K562 (cell line): ENCODE measurements around the gene KPNB1. TPM values are rescaled to one million over a fixed set of nuclear protein-coding genes. Genes with fewer than 3 reads are reported as not detected.

Source experiments
- ATF6 ChIP-seq: sonication (generic); formaldehyde crosslinking; IDR thresholded peaks from 2 replicates; pipeline ENCODE4 v1.4.0; 2020; ENCODE audit warnings: mild to moderate bottlenecking, missing genetic modification reagents
- BRF1 ChIP-seq: IDR thresholded peaks from 3 replicates; pipeline ENCODE4 v1.6.1; 2011; ENCODE audit warnings: borderline replicate concordance, mild to moderate bottlenecking; ENCODE audit not compliant: insufficient read length; ENCODE audit errors: extremely low read depth
- CEBPB ChIP-seq: fragments of 450-650 bp; IDR thresholded peaks from 2 replicates; pipeline ENCODE4 v1.6.1; 2016; ENCODE audit warnings: missing genetic modification characterization, missing compliant biosample characterization
- CREB1 ChIP-seq, 2 experiments: sonication (generic) in 1 of 2; formaldehyde crosslinking in 1 of 2; IDR thresholded peaks; 2 replicates each; pipeline versions ENCODE4 v1.6.1 to v1.8.0; 2012 to 2022; ENCODE audit warnings: inconsistent platforms in 1 of 2, mild to moderate bottlenecking in 1 of 2, missing genetic modification reagents in 1 of 2, moderate library complexity in 1 of 2
- FOSL1 ChIP-seq: fragments of 200-800 bp; sonication (Bioruptor generic); conservative IDR thresholded peaks from 2 replicates; pipeline ENCODE4 v1.6.1; 2016; ENCODE audit warnings: missing genetic modification characterization, missing compliant biosample characterization
- GATAD2B ChIP-seq: fragments of 450-650 bp; IDR thresholded peaks from 2 replicates; pipeline ENCODE4 v1.6.1; 2017; ENCODE audit warnings: mild to moderate bottlenecking, borderline replicate concordance
- MCM7 ChIP-seq, 2 experiments: fragments of 450-650 bp; IDR thresholded peaks; 2 replicates each; pipeline ENCODE4 v1.6.1; 2016 to 2018
- MLLT1 ChIP-seq, 2 experiments: fragments of 450-650 bp; IDR thresholded peaks; 2 replicates each; pipeline ENCODE4 v1.6.1; 2016
- POLR2B ChIP-seq: fragments of 450-650 bp; IDR thresholded peaks from 2 replicates; pipeline ENCODE4 v1.6.1; 2018; ENCODE audit warnings: low read depth; ENCODE audit not compliant: partially characterized antibody
- THAP12 ChIP-seq: fragments of 250-450 bp; sonication (Bioruptor Pico); IDR thresholded peaks from 2 replicates; pipeline ENCODE4 v1.9.0; 2021; ENCODE audit warnings: mild to moderate bottlenecking, inconsistent platforms
- ZFP1 ChIP-seq: fragments of 450-650 bp; formaldehyde crosslinking; IDR thresholded peaks from 2 replicates; pipeline ENCODE4 v1.4.0; 2020; ENCODE audit warnings: mild to moderate bottlenecking, mixed read lengths
- ZNF124 ChIP-seq: sonication (generic); formaldehyde crosslinking; IDR thresholded peaks from 2 replicates; pipeline ENCODE4 v1.8.1; 2022; ENCODE audit warnings: missing genetic modification reagents
- ZNF324 ChIP-seq: fragments of 250-450 bp; sonication (Bioruptor Pico); IDR thresholded peaks from 2 replicates; pipeline ENCODE4 v1.4.0; 2020; ENCODE audit warnings: mild to moderate bottlenecking
- ZNF512 ChIP-seq: IDR thresholded peaks from 2 replicates; pipeline ENCODE4 v1.6.1; 2016; ENCODE audit warnings: missing genetic modification characterization, missing compliant biosample characterization
- polyA plus RNA-seq, 8 experiments: library from polyadenylated mRNA; depleted of rRNA in 4 of 8; stranded (reverse) in 5 of 8; unstranded in 3 of 8; fragments of >200 nt; fragmentation: Nextera tagmentation in 2 of 8; fragmentation: Illumina TruSeq in 1 of 8; extraction: Ambion mirVana in 2 of 8; extraction: Trizol in 1 of 8; gene quantifications; 2 replicates each; pipeline versions ENCODE4 v1.2.1 to v1.2.3, GENCODE V29; 2011 to 2014; ENCODE audit warnings: inconsistent platforms in 1 of 8, missing spikeins in 1 of 8
- total RNA-seq, 7 experiments: library from RNA; depleted of rRNA in 6 of 7; stranded (reverse); fragments of >200 nt in 6 of 7; fragmentation: Illumina TruSeq in 2 of 7; extraction: Trizol in 2 of 7; gene quantifications; 2 replicates each; pipeline versions ENCODE4 v1.2.1 to v1.2.3, GENCODE V29; 2011 to 2021; ENCODE audit warnings: low replicate concordance in 1 of 7
- TF ChIP-seq, protein P1 (sequence below): fragments of 450-650 bp; IDR thresholded peaks from 2 replicates; pipeline ENCODE4 v1.6.1; 2017; ENCODE audit warnings: mild to moderate bottlenecking, moderate library complexity
- TF ChIP-seq, protein P2 (sequence below): fragments of 450-650 bp; IDR thresholded peaks from 2 replicates; pipeline ENCODE4 v1.6.1; 2016; ENCODE audit warnings: antibody characterized with exemption

Gene KPNB1
- total and polyA plus RNA-seq, 9 of the 15 experiments (the other 6 are each of a cell fraction or from before 2014, with no cell fraction given) = 154 to 622 (median 354) TPM

DNA sequence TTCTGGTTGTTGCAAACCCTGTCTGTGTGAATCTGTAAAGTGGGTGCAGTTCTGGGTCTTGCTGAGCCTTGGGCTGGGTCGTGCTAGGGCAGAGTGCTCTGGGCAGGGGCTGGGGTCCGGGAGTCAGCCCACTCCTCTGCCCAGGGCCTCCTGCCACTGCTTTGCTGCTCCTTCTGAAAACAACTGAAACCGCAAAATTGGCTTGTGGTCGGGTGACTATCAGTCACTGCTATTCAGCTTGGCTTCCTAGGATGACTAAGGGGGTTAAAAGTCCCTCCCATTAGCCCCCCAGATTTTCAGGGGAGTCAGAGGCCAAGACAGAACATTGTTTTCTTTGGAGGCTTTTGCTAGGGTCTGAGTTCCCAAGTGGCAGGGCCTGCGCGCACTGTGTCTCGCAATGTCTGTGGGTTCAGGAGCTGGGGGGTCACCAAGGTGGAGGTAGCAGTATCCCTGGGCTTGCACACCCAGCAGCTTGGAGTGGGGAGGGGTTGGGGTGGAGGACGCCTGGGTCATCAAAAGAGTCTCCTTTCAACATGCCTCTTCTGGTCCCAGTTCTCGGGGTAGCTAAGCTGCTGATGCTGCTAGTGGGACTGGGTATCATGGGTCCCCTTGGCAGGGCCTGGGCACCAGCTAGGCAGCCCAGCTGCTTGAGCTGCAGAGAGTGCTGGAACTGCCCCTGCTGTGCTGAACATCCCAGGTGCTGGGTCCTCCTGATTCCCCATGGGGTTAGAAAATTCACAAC is 69.9 kb downstream of the KPNB1 start (continued):
- TF ChIP-seq MLLT1 (IDR thresholded peaks at IDR 0.05) = peak in 1 of 2 experiments; percentile 74; a peak in 1 of 4 replicates
- no peak for TF ChIP-seq ZNF124
- TF ChIP-seq THAP12 (CRISPR knock-in tag) = no peak
- TF ChIP-seq MCM7 (IDR thresholded peaks at IDR 0.05) = no peak
- no peak for TF ChIP-seq ZNF324
- TF ChIP-seq BRF1 = no peak
- TF ChIP-seq ZFP1 = no peak
- TF ChIP-seq, protein P1, sequence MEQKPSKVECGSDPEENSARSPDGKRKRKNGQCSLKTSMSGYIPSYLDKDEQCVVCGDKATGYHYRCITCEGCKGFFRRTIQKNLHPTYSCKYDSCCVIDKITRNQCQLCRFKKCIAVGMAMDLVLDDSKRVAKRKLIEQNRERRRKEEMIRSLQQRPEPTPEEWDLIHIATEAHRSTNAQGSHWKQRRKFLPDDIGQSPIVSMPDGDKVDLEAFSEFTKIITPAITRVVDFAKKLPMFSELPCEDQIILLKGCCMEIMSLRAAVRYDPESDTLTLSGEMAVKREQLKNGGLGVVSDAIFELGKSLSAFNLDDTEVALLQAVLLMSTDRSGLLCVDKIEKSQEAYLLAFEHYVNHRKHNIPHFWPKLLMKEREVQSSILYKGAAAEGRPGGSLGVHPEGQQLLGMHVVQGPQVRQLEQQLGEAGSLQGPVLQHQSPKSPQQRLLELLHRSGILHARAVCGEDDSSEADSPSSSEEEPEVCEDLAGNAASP = no peak
- TF ChIP-seq, protein P2, sequence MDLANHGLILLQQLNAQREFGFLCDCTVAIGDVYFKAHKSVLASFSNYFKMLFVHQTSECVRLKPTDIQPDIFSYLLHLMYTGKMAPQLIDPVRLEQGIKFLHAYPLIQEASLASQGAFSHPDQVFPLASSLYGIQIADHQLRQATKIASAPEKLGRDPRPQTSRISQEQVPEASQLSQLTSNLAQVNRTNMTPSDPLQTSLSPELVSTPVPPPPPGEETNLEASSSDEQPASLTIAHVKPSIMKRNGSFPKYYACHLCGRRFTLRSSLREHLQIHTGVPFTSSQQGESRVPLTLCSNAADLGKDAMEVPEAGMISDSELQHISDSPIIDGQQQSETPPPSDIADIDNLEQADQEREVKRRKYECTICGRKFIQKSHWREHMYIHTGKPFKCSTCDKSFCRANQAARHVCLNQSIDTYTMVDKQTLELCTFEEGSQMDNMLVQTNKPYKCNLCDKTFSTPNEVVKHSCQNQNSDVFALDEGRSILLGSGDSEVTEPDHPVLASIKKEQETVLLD = no peak
- TF ChIP-seq ATF6 (CRISPR knock-in tag) = no peak
- TF ChIP-seq CEBPB (tag) = no peak
- TF ChIP-seq CREB1 (IDR thresholded peaks at IDR 0.05) = no peak
- no peak for TF ChIP-seq CREB1 (CRISPR knock-in tag; IDR thresholded peaks at IDR 0.05)
- TF ChIP-seq FOSL1 (tag) = peak; percentile 80
- no peak for TF ChIP-seq GATAD2B
- peak; percentile 25; the same call in 1 of the 2 replicates for TF ChIP-seq ZNF512 (tag)
- no peak for TF ChIP-seq POLR2B
